Calu3 (cell line): ENCODE measurements around the gene SERPINE2. TPM values are rescaled to one million over a fixed set of nuclear protein-coding genes. Genes with fewer than 3 reads are reported as not detected.

Experiments used
- Bru-seq: library from RNA; stranded (reverse); fragments of 400-500 nt; gene quantifications from one replicate; lab custom pipeline; 2021; lab: Mats Ljungman, UMichigan
- BruChase-seq, 2 experiments: library from RNA; stranded (reverse); fragments of 400-500 nt; gene quantifications; one replicate each; lab custom pipeline; 2021; lab: Mats Ljungman, UMichigan
- BruUV-seq: library from RNA; stranded (reverse); fragments of 400-500 nt; replicated peaks from 2 replicates; lab custom pipeline; 2021; lab: Mats Ljungman, UMichigan
- CTCF ChIA-PET: fragments of 300-600 bp; sonication (Branson Sonifier 250); formaldehyde crosslinking; loops from one replicate; lab custom pipeline; 2022; ENCODE audit warnings: antibody characterized with exemption; lab: Charles Lee
- DNase-seq: peaks from one replicate; pipeline ENCODE4 v3.0.0; 2022
- H3K27ac Mint-ChIP-seq: one replicate; pipeline ENCODE4 v1.8.0; 2022; ENCODE audit warnings: mixed read lengths; ENCODE audit not compliant: unreplicated experiment
- H3K27me3 Mint-ChIP-seq: one replicate; pipeline ENCODE4 v1.8.0; 2022; ENCODE audit warnings: mixed read lengths; ENCODE audit not compliant: unreplicated experiment
- H3K36me3 Mint-ChIP-seq: one replicate; pipeline ENCODE4 v1.8.0; 2022; ENCODE audit warnings: mild to moderate bottlenecking, moderate library complexity, mixed read lengths; ENCODE audit not compliant: insufficient read depth, unreplicated experiment
- H3K4me1 Mint-ChIP-seq: one replicate; pipeline ENCODE4 v1.8.0; 2022; ENCODE audit warnings: mild to moderate bottlenecking, low read depth, mixed read lengths; ENCODE audit not compliant: unreplicated experiment
- H3K4me3 Mint-ChIP-seq: one replicate; pipeline ENCODE4 v1.8.0; 2022; ENCODE audit warnings: mild to moderate bottlenecking, low read depth, moderate library complexity, mixed read lengths; ENCODE audit not compliant: unreplicated experiment
- H3K9me3 Mint-ChIP-seq: one replicate; pipeline ENCODE4 v1.8.0; 2022; ENCODE audit warnings: low read depth, mixed read lengths; ENCODE audit not compliant: unreplicated experiment
- CTCF ChIP-seq: fragments of 200-600 bp; IDR thresholded peaks from one replicate; pipeline ENCODE4 v1.8.0; 2022; ENCODE audit warnings: antibody characterized with exemption; ENCODE audit not compliant: unreplicated experiment
- intact Hi-C: fragments of 100-400 bp; cut with micrococcal nuclease; formaldehyde crosslinking; loops from one replicate; pipeline ENCODE4 v1.10.0; 2022; ENCODE audit not compliant: unreplicated experiment
- long read RNA-seq: library from polyadenylated mRNA; stranded (forward); transcript quantifications from one replicate; pipeline ENCODE4 v2.0.0, GENCODE V29; 2022
- total RNA-seq: library from RNA; stranded (reverse); gene quantifications from 2 replicates; pipeline ENCODE4 v1.2.3, GENCODE V29; 2022

SERPINE2 gene
- total RNA-seq (34.7 and 39.7 TPM in 2 replicates), Bru-seq, nascent RNA (percentile 51 among the genes with signal in this experiment), BruChase-seq, experiment 1, labeled RNA remaining after a 6-hour chase (percentile 53 among the genes with signal in this experiment), BruChase-seq, experiment 2, labeled RNA remaining after a 2-hour chase (percentile 43 among the genes with signal in this experiment)
- long read RNA-seq, transcript SERPINE2-202 (9 exons, 2,161 nt): major isoform, 49 of 68 reads
- long read RNA-seq, transcript SERPINE2-201 (9 exons, 2,195 nt): minor isoform, 13 of 68 reads
- long read RNA-seq, partial matches to known transcripts: 2 of 68 reads
- long read RNA-seq, other reads (novel, unspliced or antisense): 3 of 68 reads

GRCh38 chr2:224039080-224039769, at the start of gene SERPINE2:
Gene SERPINE2, minus strand, starts transcription at chr2:224039286. Its CDS starts 37,386 bp downstream, at chr2:224001900.
- Mint-ChIP-seq H3K27me3 (peaks cover 37% of the 10 kb centered on the region), H3K4me1 (peaks cover 40% of the 10 kb centered on the region), H3K4me3 (peak within 1 kb of the TSS; percentile 93), H3K27ac (peak within 1 kb of the TSS; percentile 59), H3K9me3 (no peaks in the 10 kb centered on the region), H3K36me3 (peaks cover 22% of the 10 kb centered on the region)
- CTCF ChIA-PET: interaction anchor here (0.6 to 2.1 kb wide), 6 partner anchors 10 to 245 kb away, joined by 3 to 9 read pairs (median 4); no protein-coding TSS in a partner anchor
- no TSS peak for BruUV-seq
- peak; percentile 76 for DNase-seq
- no peak for TF ChIP-seq CTCF
- intact Hi-C loops: loop anchor here (1.0 kb wide), 2 partner anchors 103 to 245 kb away; no protein-coding TSS in a partner anchor

- Mint-ChIP-seq H3K27ac (no peak overlapping the region), H3K9me3 (peaks cover 3% of the 10 kb centered on the region), H3K27me3 (no peaks in the 10 kb centered on the region), H3K4me1 (no peaks in the 10 kb centered on the region), H3K36me3 (no peaks in the 10 kb centered on the region), H3K4me3 (no peak overlapping the region)
- TF ChIP-seq CTCF: no peak
- BruUV-seq: no TSS peak
- DNase-seq: peak; percentile 46
- CTCF ChIA-PET: interaction anchor here (0.8 to 1.4 kb wide), 2 partner anchors 60 to 78 kb away, joined by 3 read pairs; no protein-coding TSS in a partner anchor
- intact Hi-C loops: no loop called here
Measured at GRCh38 chr2:224086226-224086914, 47.3 kb upstream of the SERPINE2 start.

GRCh38 chr2:224085811-224086210, 46.7 kb upstream of the SERPINE2 start:
- Mint-ChIP-seq H3K27ac (no peak overlapping the region), H3K4me3 (no peak overlapping the region), H3K4me1 (no peaks in the 10 kb centered on the region), H3K27me3 (no peaks in the 10 kb centered on the region), H3K9me3 (peaks cover 3% of the 10 kb centered on the region), H3K36me3 (no peaks in the 10 kb centered on the region)
- CTCF ChIA-PET: interaction anchor here (0.8 kb wide), 1 partner anchor 60 kb away, joined by 3 read pairs; no protein-coding TSS in a partner anchor
- no peak for DNase-seq
- intact Hi-C loops: no loop called here
- no TSS peak for BruUV-seq
- TF ChIP-seq CTCF: no peak

GRCh38 chr2:224085246-224085645, 46.2 kb upstream of the SERPINE2 start:
- Mint-ChIP-seq H3K27me3 (no peaks in the 10 kb centered on the region), H3K9me3 (peaks cover 3% of the 10 kb centered on the region), H3K36me3 (no peaks in the 10 kb centered on the region), H3K4me1 (no peaks in the 10 kb centered on the region), H3K4me3 (no peak overlapping the region), H3K27ac (no peak overlapping the region)
- BruUV-seq: no TSS peak
- TF ChIP-seq CTCF: no peak
- CTCF ChIA-PET: interaction anchor here (0.8 kb wide), 1 partner anchor 61 kb away, joined by 3 read pairs; no protein-coding TSS in a partner anchor
- DNase-seq: no peak
- intact Hi-C loops: no loop called here
